G401.6 (cell line): ENCODE measurements around the gene PSMC5.
"Not testable (repeated sequence)": the region's sequence is repeated elsewhere in the genome, so short reads cannot be mapped to it uniquely, and the experiment has no call there.

Experiments used
- FAIRE-seq: peaks from 2 replicates; lab custom pipeline; 2012; peaks lifted over from hg19 to GRCh38; lab: Jason Lieb, UNC

PSMC5 gene

GRCh38 chr17:63840591-63841349 lies 13.5 kb downstream of the PSMC5 start:
- no peak for FAIRE-seq

- no peak for FAIRE-seq
Observed at GRCh38 chr17:63841350-63842172, 14.3 kb downstream of the PSMC5 start.

- FAIRE-seq, result no peak
Observed at GRCh38 chr17:63842173-63842539, 14.9 kb downstream of the PSMC5 start.

GRCh38 chr17:63842540-63843386 lies 15.5 kb downstream of the PSMC5 start, which contains the start of gene SMARCD2:
Gene SMARCD2, minus strand, starts transcription at chr17:63842685. Its CDS starts 11 bp downstream, at chr17:63842674.
- FAIRE-seq, result peak; percentile 90

GRCh38 chr17:63843387-63843888 lies 16.2 kb downstream of the PSMC5 start:
- not testable (repeated sequence) for FAIRE-seq

- no peak for FAIRE-seq
Observed at GRCh38 chr17:63843910-63844677, 16.9 kb downstream of the PSMC5 start.

GRCh38 chr17:63845509-63845908 lies 18.3 kb downstream of the PSMC5 start:
- no peak for FAIRE-seq

GRCh38 chr17:63847525-63848249 lies 20.5 kb downstream of the PSMC5 start:
- no peak for FAIRE-seq

- no peak for FAIRE-seq
Observed at GRCh38 chr17:63848834-63849689, 21.8 kb downstream of the PSMC5 start.

GRCh38 chr17:63850401-63850800 lies 23.2 kb downstream of the PSMC5 start:
- FAIRE-seq, result no peak

GRCh38 chr17:63853260-63853659 lies 26.0 kb downstream of the PSMC5 start:
- FAIRE-seq, result no peak

- FAIRE-seq, result no peak
Observed at GRCh38 chr17:63854709-63855108, 27.5 kb downstream of the PSMC5 start.

GRCh38 chr17:63855185-63855584 lies 28.0 kb downstream of the PSMC5 start:
- no peak for FAIRE-seq

GRCh38 chr17:63856425-63856824 lies 29.2 kb downstream of the PSMC5 start:
- not testable (repeated sequence) for FAIRE-seq

- FAIRE-seq, result no peak
Observed at GRCh38 chr17:63859257-63859656, 32.0 kb downstream of the PSMC5 start.

- FAIRE-seq, result not testable (repeated sequence)
Observed at GRCh38 chr17:63866625-63867024, 39.4 kb downstream of the PSMC5 start.

- FAIRE-seq, result not testable (repeated sequence)
Observed at GRCh38 chr17:63869491-63870291, 42.5 kb downstream of the PSMC5 start.

GRCh38 chr17:63870292-63870665 lies 43.0 kb downstream of the PSMC5 start:
- FAIRE-seq, result not testable (repeated sequence)
